Astrocyte (in vitro differentiated cells and primary cell): ENCODE data around the gene HRH2.

Experiments used
- EZH2 ChIP-seq: IDR thresholded peaks from 2 replicates; pipeline ENCODE4 v1.6.1; 2012; ENCODE audit warnings: mild to moderate bottlenecking, low read length, inconsistent platforms; ENCODE audit not compliant: insufficient read depth
- TF ChIP-seq, protein P1 (sequence below): IDR thresholded peaks from 2 replicates; pipeline ENCODE4 v1.5.1; 2011; ENCODE audit warnings: low read depth, mild to moderate bottlenecking, inconsistent platforms, low read length, moderate library complexity; ENCODE audit not compliant: insufficient read depth

DNA sequence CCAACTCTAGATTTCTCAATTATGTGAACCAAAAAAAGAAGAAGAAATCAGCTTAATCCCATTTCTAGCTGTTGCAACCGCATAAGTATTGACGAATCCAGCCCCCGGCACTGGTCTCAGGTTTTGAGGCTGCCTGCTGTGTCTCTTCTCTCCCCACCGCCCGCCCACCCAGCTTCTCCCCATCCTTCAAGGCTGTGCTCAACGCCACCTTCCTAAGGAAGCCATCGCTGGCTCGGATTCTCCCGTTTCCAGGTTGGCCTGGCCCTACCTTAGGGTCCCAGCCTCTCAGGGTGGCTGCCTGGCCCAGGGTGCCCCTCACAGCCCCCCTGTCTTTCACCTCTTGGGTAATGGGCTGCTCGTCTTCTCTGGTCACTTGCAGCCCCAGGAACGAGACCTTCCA lies 77.8 kb downstream of the HRH2 start:
- TF ChIP-seq, protein P1, sequence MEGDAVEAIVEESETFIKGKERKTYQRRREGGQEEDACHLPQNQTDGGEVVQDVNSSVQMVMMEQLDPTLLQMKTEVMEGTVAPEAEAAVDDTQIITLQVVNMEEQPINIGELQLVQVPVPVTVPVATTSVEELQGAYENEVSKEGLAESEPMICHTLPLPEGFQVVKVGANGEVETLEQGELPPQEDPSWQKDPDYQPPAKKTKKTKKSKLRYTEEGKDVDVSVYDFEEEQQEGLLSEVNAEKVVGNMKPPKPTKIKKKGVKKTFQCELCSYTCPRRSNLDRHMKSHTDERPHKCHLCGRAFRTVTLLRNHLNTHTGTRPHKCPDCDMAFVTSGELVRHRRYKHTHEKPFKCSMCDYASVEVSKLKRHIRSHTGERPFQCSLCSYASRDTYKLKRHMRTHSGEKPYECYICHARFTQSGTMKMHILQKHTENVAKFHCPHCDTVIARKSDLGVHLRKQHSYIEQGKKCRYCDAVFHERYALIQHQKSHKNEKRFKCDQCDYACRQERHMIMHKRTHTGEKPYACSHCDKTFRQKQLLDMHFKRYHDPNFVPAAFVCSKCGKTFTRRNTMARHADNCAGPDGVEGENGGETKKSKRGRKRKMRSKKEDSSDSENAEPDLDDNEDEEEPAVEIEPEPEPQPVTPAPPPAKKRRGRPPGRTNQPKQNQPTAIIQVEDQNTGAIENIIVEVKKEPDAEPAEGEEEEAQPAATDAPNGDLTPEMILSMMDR: no peak
- no peak for TF ChIP-seq EZH2
